ENCODE measurements around the gene ETV6.

ETV6 gene

GRCh38 chr12:11920231-11920630 is 270.8 kb downstream of the ETV6 start:
- DNase-seq (ENCODE audit: low read depth, low spot score), result peak; percentile 25
- H3K4me3 ChIP-seq (ENCODE audit: low read depth, low read length), result no peak overlapping the region
- in situ Hi-C loops (cut with HindIII; ENCODE audit: low sequenced_read_pairs), result no loop called here
- TF ChIP-seq CTCF (IDR thresholded peaks at IDR 0.05; ENCODE audit: low read depth, low read length), result no peak

- no peak for DNase-seq (ENCODE audit: low read depth, low spot score)
- H3K4me3 ChIP-seq (ENCODE audit: low read depth, low read length), result no peak overlapping the region
- in situ Hi-C loops (cut with HindIII; ENCODE audit: low sequenced_read_pairs), result no loop called here
- TF ChIP-seq CTCF (IDR thresholded peaks at IDR 0.05; ENCODE audit: low read depth, low read length), result no peak
These were observed 272.9 kb downstream of the ETV6 start for GRCh38 chr12:11922361-11922760.

- no peak overlapping the region for H3K4me3 ChIP-seq (ENCODE audit: low read depth, low read length)
- TF ChIP-seq CTCF (IDR thresholded peaks at IDR 0.05; ENCODE audit: low read depth, low read length), result no peak
- no peak for DNase-seq (ENCODE audit: low read depth, low spot score)
- in situ Hi-C loops (cut with HindIII; ENCODE audit: low sequenced_read_pairs), result no loop called here
These were observed 273.6 kb downstream of the ETV6 start for GRCh38 chr12:11923067-11923466.

GRCh38 chr12:11927286-11927935 is 277.9 kb downstream of the ETV6 start:
- no peak overlapping the region for H3K4me3 ChIP-seq (ENCODE audit: low read depth, low read length)
- peak; percentile 33 for DNase-seq (ENCODE audit: low read depth, low spot score)
- in situ Hi-C loops (cut with HindIII; ENCODE audit: low sequenced_read_pairs), result no loop called here
- no peak for TF ChIP-seq CTCF (IDR thresholded peaks at IDR 0.05; ENCODE audit: low read depth, low read length)

GRCh38 chr12:11929714-11930113 is 280.2 kb downstream of the ETV6 start:
- no peak for TF ChIP-seq CTCF (IDR thresholded peaks at IDR 0.05; ENCODE audit: low read depth, low read length)
- DNase-seq (ENCODE audit: low read depth, low spot score), result no peak
- in situ Hi-C loops (cut with HindIII; ENCODE audit: low sequenced_read_pairs), result no loop called here
- no peak overlapping the region for H3K4me3 ChIP-seq (ENCODE audit: low read depth, low read length)

- no peak for TF ChIP-seq CTCF (IDR thresholded peaks at IDR 0.05; ENCODE audit: low read depth, low read length)
- DNase-seq (ENCODE audit: low read depth, low spot score), result no peak
- no peak overlapping the region for H3K4me3 ChIP-seq (ENCODE audit: low read depth, low read length)
- in situ Hi-C loops (cut with HindIII; ENCODE audit: low sequenced_read_pairs), result no loop called here
These were observed 289.7 kb downstream of the ETV6 start for GRCh38 chr12:11939223-11939622.
